HG02588 (cell line): ENCODE data around the gene VEZT.
A peak's percentile ranks its signal among the peaks of the same experiment; 100 is the strongest.
"Not testable (repeated sequence)": the region's sequence is repeated elsewhere in the genome, so short reads cannot be mapped to it uniquely, and the experiment has no call there.

Experiments used
- ATAC-seq: cut with Tn5 transposase; IDR thresholded peaks from one replicate; pipeline ENCODE4 v1.9.1; 2021; ENCODE audit warnings: mild to moderate bottlenecking, moderate library complexity; ENCODE audit not compliant: unreplicated experiment

The VEZT gene

GRCh38 chr12:95217377-95218149 lies at the start of gene VEZT, which contains the start of gene FGD6:
VEZT (plus strand) TSS chr12:95217807; CDS start chr12:95217851, 44 bp downstream.
FGD6 (minus strand) TSS chr12:95217467; CDS start chr12:95217240, 227 bp downstream.
- ATAC-seq, result peak; percentile 92

GRCh38 chr12:95168746-95169145 lies 48.9 kb upstream of the VEZT start:
- no peak for ATAC-seq

GRCh38 chr12:95169368-95169767 lies 48.2 kb upstream of the VEZT start:
- no peak for ATAC-seq

GRCh38 chr12:95173392-95174251 lies 44.0 kb upstream of the VEZT start:
- ATAC-seq, result no peak

- ATAC-seq, result no peak
Measured at GRCh38 chr12:95177201-95177768, 40.3 kb upstream of the VEZT start.

- no peak for ATAC-seq
Measured at GRCh38 chr12:95178136-95178535, 39.5 kb upstream of the VEZT start.

- ATAC-seq, result no peak
Measured at GRCh38 chr12:95179011-95179410, 38.6 kb upstream of the VEZT start.

- no peak for ATAC-seq
Measured at GRCh38 chr12:95181103-95181502, 36.5 kb upstream of the VEZT start.

- ATAC-seq, result no peak
Measured at GRCh38 chr12:95182868-95183415, 34.7 kb upstream of the VEZT start.

- ATAC-seq, result no peak
Measured at GRCh38 chr12:95184121-95184520, 33.5 kb upstream of the VEZT start.

- no peak for ATAC-seq
Measured at GRCh38 chr12:95185072-95185471, 32.5 kb upstream of the VEZT start.

GRCh38 chr12:95185854-95186253 lies 31.8 kb upstream of the VEZT start:
- no peak for ATAC-seq

GRCh38 chr12:95187865-95188415 lies 29.7 kb upstream of the VEZT start:
- ATAC-seq, result no peak

- no peak for ATAC-seq
Measured at GRCh38 chr12:95191060-95191696, 26.4 kb upstream of the VEZT start.

- no peak for ATAC-seq
Measured at GRCh38 chr12:95192271-95192670, 25.3 kb upstream of the VEZT start.

GRCh38 chr12:95193139-95193538 lies 24.5 kb upstream of the VEZT start:
- ATAC-seq, result no peak

- ATAC-seq, result no peak
Measured at GRCh38 chr12:95195122-95195521, 22.5 kb upstream of the VEZT start.

- not testable (repeated sequence) for ATAC-seq
Measured at GRCh38 chr12:95196875-95197569, 20.6 kb upstream of the VEZT start.

GRCh38 chr12:95197636-95198035 lies 20.0 kb upstream of the VEZT start:
- no peak for ATAC-seq

- peak; percentile 63 for ATAC-seq
Measured at GRCh38 chr12:95198914-95199313, 18.7 kb upstream of the VEZT start.
